ENCODE results near the gene RNF17. TPM values are rescaled to one million over a fixed set of nuclear protein-coding genes. Genes with fewer than 3 reads are reported as not detected.

Gene RNF17
- total RNA-seq, 1 donor from 2014 or later: 0.58 TPM

- no peak overlapping the region for H3K4me3 ChIP-seq (ENCODE audit: low read depth, low read length)
- no peak for TF ChIP-seq CTCF (IDR thresholded peaks at IDR 0.05; ENCODE audit: insufficient read depth, low read length, poor library complexity, severe bottlenecking)
- H3K36me3 ChIP-seq (ENCODE audit: control insufficient read depth, insufficient read depth, low read length): no peaks in the 10 kb centered on the region
- no peak for DNase-seq (ENCODE audit: low read depth)
- no peaks in the 10 kb centered on the region for H3K27me3 ChIP-seq (ENCODE audit: control insufficient read depth, insufficient read depth, low read length)
Observed at GRCh38 chr13:24718192-24718965, 45.6 kb upstream of the RNF17 start.

- Histone ChIP-seq H3K36me3 (ENCODE audit: control insufficient read depth, insufficient read depth, low read length) (no peaks in the 10 kb centered on the region), H3K4me3 (ENCODE audit: low read depth, low read length) (no peak overlapping the region), H3K27me3 (ENCODE audit: control insufficient read depth, insufficient read depth, low read length) (no peaks in the 10 kb centered on the region)
- no peak for TF ChIP-seq CTCF (IDR thresholded peaks at IDR 0.05; ENCODE audit: insufficient read depth, low read length, poor library complexity, severe bottlenecking)
- DNase-seq (ENCODE audit: low read depth): no peak
Observed at GRCh38 chr13:24719139-24719538, 44.8 kb upstream of the RNF17 start.

GRCh38 chr13:24723206-24723605, 40.8 kb upstream of the RNF17 start:
- no peak for DNase-seq (ENCODE audit: low read depth)
- Histone ChIP-seq H3K4me3 (ENCODE audit: low read depth, low read length) (no peak overlapping the region), H3K36me3 (ENCODE audit: control insufficient read depth, insufficient read depth, low read length) (no peaks in the 10 kb centered on the region), H3K27me3 (ENCODE audit: control insufficient read depth, insufficient read depth, low read length) (no peaks in the 10 kb centered on the region)
- TF ChIP-seq CTCF (IDR thresholded peaks at IDR 0.05; ENCODE audit: insufficient read depth, low read length, poor library complexity, severe bottlenecking): no peak

GRCh38 chr13:24724714-24725113, 39.3 kb upstream of the RNF17 start:
- no peak for DNase-seq (ENCODE audit: low read depth)
- Histone ChIP-seq H3K27me3 (ENCODE audit: control insufficient read depth, insufficient read depth, low read length) (no peaks in the 10 kb centered on the region), H3K36me3 (ENCODE audit: control insufficient read depth, insufficient read depth, low read length) (no peaks in the 10 kb centered on the region), H3K4me3 (ENCODE audit: low read depth, low read length) (no peak overlapping the region)
- TF ChIP-seq CTCF (IDR thresholded peaks at IDR 0.05; ENCODE audit: insufficient read depth, low read length, poor library complexity, severe bottlenecking): no peak

- Histone ChIP-seq H3K36me3 (ENCODE audit: control insufficient read depth, insufficient read depth, low read length) (no peaks in the 10 kb centered on the region), H3K4me3 (ENCODE audit: low read depth, low read length) (no peak overlapping the region)
- DNase-seq (ENCODE audit: low read depth): no peak
Observed at GRCh38 chr13:24725379-24725778, 38.6 kb upstream of the RNF17 start.

More at GRCh38 chr13:24725379-24725778, 38.6 kb upstream of the RNF17 start:
- H3K27me3 ChIP-seq (ENCODE audit: control insufficient read depth, insufficient read depth, low read length): no peaks in the 10 kb centered on the region
- TF ChIP-seq CTCF (IDR thresholded peaks at IDR 0.05; ENCODE audit: insufficient read depth, low read length, poor library complexity, severe bottlenecking): no peak
